Activated effector memory CD4-positive, alpha-beta T cell treated with Interleukin-2 at 50 U/mL for 16 hours (primary cell): Measurements from ENCODE around the gene GJD2.

Source experiments
- DNase-seq: peaks from one replicate; pipeline ENCODE4 v3.0.0-alpha.2; 2020

Gene GJD2

GRCh38 chr15:34754674-34755418 lies at the start of gene GJD2:
Gene GJD2, minus strand, starts transcription at chr15:34754998. Its CDS starts 510 bp downstream, at chr15:34754488.
- no peak for DNase-seq

GRCh38 chr15:34804113-34804512 lies 49.3 kb upstream of the GJD2 start:
- DNase-seq: no peak

- DNase-seq: no peak
These were observed 48.3 kb upstream of the GJD2 start for GRCh38 chr15:34802803-34803750.

GRCh38 chr15:34802371-34802770 lies 47.6 kb upstream of the GJD2 start:
- DNase-seq: no peak

GRCh38 chr15:34799149-34800101 lies 44.6 kb upstream of the GJD2 start:
- no peak for DNase-seq

- no peak for DNase-seq
These were observed 42.1 kb upstream of the GJD2 start for GRCh38 chr15:34796847-34797435.

GRCh38 chr15:34795267-34796081 lies 40.7 kb upstream of the GJD2 start, which contains the start of gene ACTC1:
Gene ACTC1, minus strand, starts transcription at chr15:34795549. Its CDS starts 741 bp downstream, at chr15:34794808.
- no peak for DNase-seq

- no peak for DNase-seq
These were observed 39.9 kb upstream of the GJD2 start for GRCh38 chr15:34794590-34795206.

- no peak for DNase-seq
These were observed 39.1 kb upstream of the GJD2 start for GRCh38 chr15:34793901-34794300.

- DNase-seq: no peak
These were observed 38.3 kb upstream of the GJD2 start for GRCh38 chr15:34793071-34793470.

- no peak for DNase-seq
These were observed 36.9 kb upstream of the GJD2 start for GRCh38 chr15:34791701-34792100.

GRCh38 chr15:34790121-34790520 lies 35.3 kb upstream of the GJD2 start:
- DNase-seq: no peak

GRCh38 chr15:34789326-34789725 lies 34.5 kb upstream of the GJD2 start:
- no peak for DNase-seq

- DNase-seq: no peak
These were observed 31.4 kb upstream of the GJD2 start for GRCh38 chr15:34786206-34786605.

- no peak for DNase-seq
These were observed 29.2 kb upstream of the GJD2 start for GRCh38 chr15:34783991-34784390.

GRCh38 chr15:34783431-34783830 lies 28.6 kb upstream of the GJD2 start:
- no peak for DNase-seq

- DNase-seq: no peak
These were observed 28.1 kb upstream of the GJD2 start for GRCh38 chr15:34782901-34783300.

- DNase-seq: no peak
These were observed 25.9 kb upstream of the GJD2 start for GRCh38 chr15:34780725-34781124.

GRCh38 chr15:34776606-34777105 lies 21.9 kb upstream of the GJD2 start:
- no peak for DNase-seq

- DNase-seq: no peak
These were observed 19.1 kb upstream of the GJD2 start for GRCh38 chr15:34773917-34774316.

GRCh38 chr15:34773013-34773412 lies 18.2 kb upstream of the GJD2 start:
- no peak for DNase-seq
